K562 (cell line): ENCODE data around the gene MRPL3.

Source experiments
- EP300 ChIP-seq: IDR thresholded peaks from 2 replicates; pipeline ENCODE4 v1.6.1; 2012; ENCODE audit warnings: low read length, improper control_type of control experiment
- HDAC2 ChIP-seq: fragments of 450-650 bp; IDR thresholded peaks from 2 replicates; pipeline ENCODE4 v1.6.1; 2016; ENCODE audit warnings: mild to moderate bottlenecking
- HMG20B ChIP-seq: fragments of 250-450 bp; sonication (Bioruptor Pico); IDR thresholded peaks from 2 replicates; pipeline ENCODE4 v1.5.0; 2021; ENCODE audit warnings: mild to moderate bottlenecking
- HNRNPK ChIP-seq: fragments of 200-400 bp; formaldehyde crosslinking; IDR thresholded peaks from one replicate; pipeline ENCODE4 v1.6.1; 2018; ENCODE audit warnings: mild to moderate bottlenecking, low read depth, low read length; ENCODE audit not compliant: poor library complexity, severe bottlenecking
- KDM1A ChIP-seq, 2 experiments: fragments of 450-650 bp; IDR thresholded peaks; 2 replicates each; pipeline ENCODE4 v1.6.1; 2016; ENCODE audit warnings: mild to moderate bottlenecking in 2 of 2
- NFATC3 ChIP-seq: fragments of 450-650 bp; IDR thresholded peaks from 2 replicates; pipeline ENCODE4 v1.6.1; 2017; ENCODE audit warnings: mild to moderate bottlenecking
- TF ChIP-seq, protein P1 (sequence below), 3 experiments: IDR thresholded peaks in 2 of 3; conservative IDR thresholded peaks in 1 of 3; 2 replicates each; pipeline ENCODE4 v1.5.1; 2011 to 2012; ENCODE audit warnings: low read length in 3 of 3, mild to moderate bottlenecking in 3 of 3, control low read depth in 2 of 3, improper control_type of control experiment in 1 of 3, inconsistent platforms in 1 of 3, low read depth in 1 of 3, mixed read lengths in 1 of 3, moderate library complexity in 1 of 3; ENCODE audit not compliant: insufficient read depth in 2 of 3

DNA sequence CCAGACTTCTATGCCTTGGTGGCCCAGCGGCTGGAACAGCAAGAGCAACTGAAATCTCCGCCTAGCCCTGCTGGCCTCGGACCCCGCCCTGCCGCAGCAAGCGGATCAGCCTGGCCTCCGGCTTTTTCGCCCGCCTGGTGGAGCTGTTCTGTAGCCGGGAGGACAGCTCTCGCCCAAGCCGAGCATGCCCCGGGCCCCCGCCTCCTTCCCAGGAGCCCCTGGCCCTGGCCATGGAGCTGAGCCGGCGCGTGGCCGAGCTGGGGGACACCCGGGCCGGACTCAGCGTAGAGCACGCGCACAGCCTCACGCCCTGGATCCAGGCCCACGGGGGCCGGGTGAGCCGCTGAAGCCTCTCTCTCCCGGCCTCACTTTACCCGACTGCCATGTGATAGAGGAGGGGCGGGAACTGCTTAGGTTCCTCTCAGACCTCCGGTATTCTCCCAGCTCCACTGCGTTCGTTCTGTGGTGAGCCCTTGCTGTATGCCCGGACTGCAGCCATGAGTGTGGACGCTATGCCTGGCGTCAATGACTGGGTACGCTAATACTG lies 24.1 kb upstream of the MRPL3 start:
- TF ChIP-seq, protein P1, sequence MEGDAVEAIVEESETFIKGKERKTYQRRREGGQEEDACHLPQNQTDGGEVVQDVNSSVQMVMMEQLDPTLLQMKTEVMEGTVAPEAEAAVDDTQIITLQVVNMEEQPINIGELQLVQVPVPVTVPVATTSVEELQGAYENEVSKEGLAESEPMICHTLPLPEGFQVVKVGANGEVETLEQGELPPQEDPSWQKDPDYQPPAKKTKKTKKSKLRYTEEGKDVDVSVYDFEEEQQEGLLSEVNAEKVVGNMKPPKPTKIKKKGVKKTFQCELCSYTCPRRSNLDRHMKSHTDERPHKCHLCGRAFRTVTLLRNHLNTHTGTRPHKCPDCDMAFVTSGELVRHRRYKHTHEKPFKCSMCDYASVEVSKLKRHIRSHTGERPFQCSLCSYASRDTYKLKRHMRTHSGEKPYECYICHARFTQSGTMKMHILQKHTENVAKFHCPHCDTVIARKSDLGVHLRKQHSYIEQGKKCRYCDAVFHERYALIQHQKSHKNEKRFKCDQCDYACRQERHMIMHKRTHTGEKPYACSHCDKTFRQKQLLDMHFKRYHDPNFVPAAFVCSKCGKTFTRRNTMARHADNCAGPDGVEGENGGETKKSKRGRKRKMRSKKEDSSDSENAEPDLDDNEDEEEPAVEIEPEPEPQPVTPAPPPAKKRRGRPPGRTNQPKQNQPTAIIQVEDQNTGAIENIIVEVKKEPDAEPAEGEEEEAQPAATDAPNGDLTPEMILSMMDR (IDR thresholded peaks at IDR 0.05 in 2 of 3, conservative IDR thresholded peaks at IDR 0.05 in 1 of 3; ENCODE audit: insufficient read depth in 2 of 3, low read depth in 1 of 3, low read length in 3 of 3): peak; percentile 51 to 58 (median 57); a peak in 5 of 6 replicates
- TF ChIP-seq EP300 (no peak), HDAC2 (no peak), KDM1A (IDR thresholded peaks at IDR 0.05) (no peak), NFATC3 (no peak), HMG20B (CRISPR knock-in tag) (no peak), HNRNPK (no peak)
